Measurements from ENCODE around the gene UBE2G2. TPM values are rescaled to one million over a fixed set of nuclear protein-coding genes. Genes with fewer than 3 reads are reported as not detected.

UBE2G2 gene
- total RNA-seq, 6 experiments from 2014 or later: 53.5 to 73.3 (median 61.0) TPM

DNA sequence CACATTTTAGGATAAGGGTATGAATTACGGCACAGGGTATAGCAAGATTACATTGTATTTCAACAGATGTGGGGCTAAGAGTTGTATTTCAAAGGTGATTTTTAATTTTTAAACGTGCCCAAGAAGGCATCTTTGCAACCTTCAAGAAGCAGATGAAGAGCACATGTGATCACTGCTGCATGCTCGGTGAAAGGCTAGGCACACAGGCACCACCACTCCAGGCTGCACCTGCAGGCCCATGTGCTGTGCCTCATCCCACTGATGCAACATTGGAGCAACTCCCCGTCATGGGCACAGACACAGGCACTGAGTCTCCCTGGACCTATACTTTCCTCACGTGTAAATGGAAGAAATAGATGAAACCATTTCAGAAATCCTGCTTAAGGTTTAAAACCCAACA is 23.5 kb downstream of the UBE2G2 start:
- H3K9me3 Mint-ChIP-seq: no peaks in the 10 kb centered on the region
- no peak overlapping the region for H3K4me3 Mint-ChIP-seq
- peaks cover 10% of the 10 kb centered on the region for H3K4me1 Mint-ChIP-seq (ENCODE audit: low read depth)
- H3K36me3 Mint-ChIP-seq (ENCODE audit: low read depth): peaks cover 21% of the 10 kb centered on the region
- DNase-seq: no peak
- TF ChIP-seq CTCF (IDR thresholded peaks at IDR 0.05): no peak
- no peak overlapping the region for H3K27ac Mint-ChIP-seq
- no peaks in the 10 kb centered on the region for H3K27me3 Mint-ChIP-seq (ENCODE audit: insufficient read depth)

GRCh38 chr21:44774972-44775371 is 26.6 kb downstream of the UBE2G2 start:
- no peak for DNase-seq
- TF ChIP-seq CTCF (IDR thresholded peaks at IDR 0.05): no peak
- Mint-ChIP-seq H3K4me1 (ENCODE audit: low read depth) (peaks cover 7% of the 10 kb centered on the region), H3K9me3 (no peaks in the 10 kb centered on the region), H3K27me3 (ENCODE audit: insufficient read depth) (no peaks in the 10 kb centered on the region; the same call in 1 of the 2 replicates), H3K27ac (no peak overlapping the region), H3K36me3 (ENCODE audit: low read depth) (peaks cover 24% of the 10 kb centered on the region), H3K4me3 (no peak overlapping the region)

GRCh38 chr21:44773291-44773932 is 28.2 kb downstream of the UBE2G2 start:
- TF ChIP-seq CTCF (IDR thresholded peaks at IDR 0.05): no peak
- Mint-ChIP-seq H3K27ac (no peak overlapping the region), H3K27me3 (ENCODE audit: insufficient read depth) (no peaks in the 10 kb centered on the region; the same call in 1 of the 2 replicates), H3K4me3 (no peak overlapping the region), H3K4me1 (ENCODE audit: low read depth) (no peaks in the 10 kb centered on the region), H3K9me3 (no peaks in the 10 kb centered on the region), H3K36me3 (ENCODE audit: low read depth) (peaks cover 21% of the 10 kb centered on the region)
- no peak for DNase-seq

GRCh38 chr21:44771896-44772525 is 29.6 kb downstream of the UBE2G2 start:
- no peaks in the 10 kb centered on the region for H3K9me3 Mint-ChIP-seq
- no peak overlapping the region for H3K27ac Mint-ChIP-seq
- peaks cover 2% of the 10 kb centered on the region for H3K27me3 Mint-ChIP-seq (ENCODE audit: insufficient read depth)
- TF ChIP-seq CTCF (IDR thresholded peaks at IDR 0.05): no peak
- peaks cover 14% of the 10 kb centered on the region for H3K36me3 Mint-ChIP-seq (ENCODE audit: low read depth)
- no peak overlapping the region for H3K4me3 Mint-ChIP-seq
- DNase-seq: no peak
- no peaks in the 10 kb centered on the region for H3K4me1 Mint-ChIP-seq (ENCODE audit: low read depth)

DNA sequence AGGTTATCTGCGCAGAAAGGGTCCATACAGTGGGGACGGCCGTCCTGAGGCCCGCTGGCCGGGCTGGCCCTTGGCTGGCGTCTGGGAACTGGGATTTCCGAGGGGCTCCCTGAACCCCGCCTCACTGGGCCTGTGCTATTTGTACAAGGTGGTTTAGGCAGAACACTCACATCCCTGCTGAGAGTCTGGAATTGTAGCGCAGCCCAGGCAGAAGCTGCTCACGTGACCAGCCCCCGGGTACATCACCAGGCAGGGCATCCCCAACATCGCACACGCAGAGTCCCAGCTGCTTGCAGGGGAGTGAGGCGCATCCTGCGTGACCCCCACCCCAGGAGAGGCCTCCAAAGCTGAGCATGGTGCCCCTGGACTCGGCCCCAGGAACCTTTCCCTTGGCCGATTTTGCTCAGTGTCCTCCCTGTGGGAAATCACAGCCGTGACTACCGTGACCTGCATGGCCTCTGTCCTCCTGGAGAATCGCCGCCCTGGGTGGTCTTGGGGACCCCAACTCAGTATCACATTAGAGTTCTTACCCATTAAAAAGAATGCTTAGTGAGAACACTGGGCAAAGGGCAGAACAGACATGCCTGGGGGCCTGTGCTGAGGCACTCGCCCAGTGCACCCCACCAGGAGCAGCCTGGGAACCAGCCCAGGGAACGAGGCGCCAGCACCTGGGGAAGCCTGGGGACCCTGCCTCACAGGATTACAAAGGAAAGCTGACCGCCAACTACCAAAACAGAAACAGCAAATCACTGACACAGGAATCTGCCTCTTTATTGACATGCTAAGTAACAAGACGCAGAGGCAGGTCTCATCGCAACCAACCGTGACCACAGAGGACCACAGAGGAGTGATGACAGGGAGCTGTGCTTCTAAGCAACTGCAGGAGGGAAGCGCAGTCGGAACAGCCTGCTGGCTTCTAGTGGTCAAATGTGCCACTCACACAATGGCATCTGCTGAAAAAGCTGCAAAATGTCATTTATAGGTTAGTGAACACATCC is 33.5 kb downstream of the UBE2G2 start:
- Mint-ChIP-seq H3K4me3 (no peak overlapping the region), H3K4me1 (ENCODE audit: low read depth) (peaks cover 9% of the 10 kb centered on the region), H3K27ac (no peak overlapping the region), H3K27me3 (ENCODE audit: insufficient read depth) (peaks cover 2% of the 10 kb centered on the region), H3K9me3 (no peaks in the 10 kb centered on the region), H3K36me3 (ENCODE audit: low read depth) (peaks cover 10% of the 10 kb centered on the region; the same call in 1 of the 2 replicates)
- DNase-seq: no peak
- TF ChIP-seq CTCF (IDR thresholded peaks at IDR 0.05): no peak

Data from HFFc6 (cell line).